ENCODE data around the gene FAIM. TPM values are rescaled to one million over a fixed set of nuclear protein-coding genes. Genes with fewer than 3 reads are reported as not detected.
"Not testable (repeated sequence)": the region's sequence is repeated elsewhere in the genome, so short reads cannot be mapped to it uniquely, and the experiment has no call there.

FAIM gene
- total RNA-seq, 1 experiment from 2014 or later = 15.0 TPM

DNA sequence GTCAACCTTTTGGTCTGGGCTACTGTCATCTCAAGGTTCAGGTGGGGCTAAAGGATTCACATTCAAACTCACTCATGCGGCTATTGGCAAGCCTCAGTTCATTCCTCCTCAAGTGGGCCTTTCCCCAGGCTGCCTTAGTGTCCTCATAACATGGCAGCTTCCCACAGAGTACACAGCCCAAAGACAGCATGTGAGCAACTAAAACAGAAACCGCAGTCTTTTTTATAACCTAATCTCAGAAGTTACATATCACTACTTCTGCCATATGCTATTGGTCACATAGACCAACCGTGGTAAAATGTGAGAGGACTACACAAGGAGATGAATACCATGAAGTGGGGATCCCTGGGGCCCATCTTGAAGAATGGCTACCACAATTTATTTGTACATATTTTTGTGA, 10.0 kb upstream of the FAIM start:
- no peak for DNase-seq (ENCODE audit: unreplicated experiment)
- H3K4me1 Mint-ChIP-seq (ENCODE audit: insufficient read depth, unreplicated experiment) = no peaks in the 10 kb centered on the region
- intact Hi-C loops (cut with micrococcal nuclease) = loop anchor here (10.0 kb wide), 2 partner anchors 236 to 414 kb away; partner anchors contain the start of genes ARMC8 and PIK3CB
- no TSS peak for BruUV-seq (replicated peaks)
- no peaks in the 10 kb centered on the region for H3K27me3 Mint-ChIP-seq (ENCODE audit: insufficient read depth, unreplicated experiment)
- peaks cover 12% of the 10 kb centered on the region for H3K36me3 Mint-ChIP-seq (ENCODE audit: insufficient read depth, unreplicated experiment)
- no peaks in the 10 kb centered on the region for H3K9me3 Mint-ChIP-seq (ENCODE audit: unreplicated experiment)
- POLR2A ChIA-PET = interaction anchor here (0.9 to 2.9 kb wide), 4 partner anchors 10 to 424 kb away, joined by 3 to 12 read pairs (median 6); partner anchors contain the start of genes DBR1 and FAIM
- no peak overlapping the region for H3K4me3 Mint-ChIP-seq (ENCODE audit: unreplicated experiment)
- H3K27ac Mint-ChIP-seq (ENCODE audit: low read depth, unreplicated experiment) = no peak overlapping the region
- CTCF ChIA-PET = interaction anchor here (0.6 to 13.5 kb wide), 4 partner anchors 11 to 323 kb away, joined by 3 to 364 read pairs (median 4); partner anchors contain the start of gene FAIM
- no peak for TF ChIP-seq CTCF (IDR thresholded peaks at IDR 0.05; ENCODE audit: unreplicated experiment)

GRCh38 chr3:138600100-138600745, 8.3 kb upstream of the FAIM start:
- Mint-ChIP-seq H3K27ac (ENCODE audit: low read depth, unreplicated experiment) (peak overlapping the region; percentile 28), H3K4me3 (ENCODE audit: unreplicated experiment) (no peak overlapping the region)
- intact Hi-C loops (cut with micrococcal nuclease) = no loop called here

GRCh38 chr3:138601661-138602060, 6.9 kb upstream of the FAIM start:
- H3K4me3 Mint-ChIP-seq (ENCODE audit: unreplicated experiment); intact Hi-C loops (cut with micrococcal nuclease); H3K9me3 Mint-ChIP-seq (ENCODE audit: unreplicated experiment); CTCF ChIA-PET; H3K27me3 Mint-ChIP-seq (ENCODE audit: insufficient read depth, unreplicated experiment); DNase-seq (ENCODE audit: unreplicated experiment); H3K27ac Mint-ChIP-seq (ENCODE audit: low read depth, unreplicated experiment); H3K4me1 Mint-ChIP-seq (ENCODE audit: insufficient read depth, unreplicated experiment); BruUV-seq (replicated peaks): not testable (repeated sequence)
- H3K36me3 Mint-ChIP-seq (ENCODE audit: insufficient read depth, unreplicated experiment) = peaks cover 12% of the 10 kb centered on the region
- POLR2A ChIA-PET = interaction anchor here (1.2 kb wide), 1 partner anchor 314 kb away, joined by 4 read pairs; no protein-coding TSS in a partner anchor

More at GRCh38 chr3:138600100-138600745, 8.3 kb upstream of the FAIM start:
- Mint-ChIP-seq H3K27me3 (ENCODE audit: insufficient read depth, unreplicated experiment) (no peaks in the 10 kb centered on the region), H3K36me3 (ENCODE audit: insufficient read depth, unreplicated experiment) (peaks cover 12% of the 10 kb centered on the region), H3K9me3 (ENCODE audit: unreplicated experiment) (no peaks in the 10 kb centered on the region), H3K4me1 (ENCODE audit: insufficient read depth, unreplicated experiment) (no peaks in the 10 kb centered on the region)
- no TSS peak for BruUV-seq (replicated peaks)
- DNase-seq (ENCODE audit: unreplicated experiment) = peak; percentile 4
- ChIA-PET POLR2A (interaction anchor here (1.2 to 2.9 kb wide), 2 partner anchors 9 to 316 kb away, joined by 4 to 12 read pairs; partner anchors contain the start of gene FAIM), CTCF (interaction anchor here (0.7 to 13.5 kb wide), 2 partner anchors 221 to 321 kb away, joined by 4 to 364 read pairs; no protein-coding TSS in a partner anchor)
- TF ChIP-seq CTCF (IDR thresholded peaks at IDR 0.05; ENCODE audit: unreplicated experiment) = no peak

- H3K9me3 Mint-ChIP-seq (ENCODE audit: unreplicated experiment); H3K27ac Mint-ChIP-seq (ENCODE audit: low read depth, unreplicated experiment); DNase-seq (ENCODE audit: unreplicated experiment); H3K27me3 Mint-ChIP-seq (ENCODE audit: insufficient read depth, unreplicated experiment); H3K4me1 Mint-ChIP-seq (ENCODE audit: insufficient read depth, unreplicated experiment); H3K4me3 Mint-ChIP-seq (ENCODE audit: unreplicated experiment); BruUV-seq (replicated peaks); POLR2A ChIA-PET; intact Hi-C loops (cut with micrococcal nuclease): not testable (repeated sequence)
- CTCF ChIA-PET = interaction anchor here (1.4 kb wide), 1 partner anchor 320 kb away, joined by 5 read pairs; no protein-coding TSS in a partner anchor
- H3K36me3 Mint-ChIP-seq (ENCODE audit: insufficient read depth, unreplicated experiment) = peaks cover 12% of the 10 kb centered on the region
These were observed 4.4 kb upstream of the FAIM start for GRCh38 chr3:138604106-138604595.

- Mint-ChIP-seq H3K4me1 (ENCODE audit: insufficient read depth, unreplicated experiment) (peaks cover 12% of the 10 kb centered on the region), H3K4me3 (ENCODE audit: unreplicated experiment) (peak overlapping the region; percentile 81), H3K36me3 (ENCODE audit: insufficient read depth, unreplicated experiment) (peaks cover 14% of the 10 kb centered on the region), H3K9me3 (ENCODE audit: unreplicated experiment) (no peaks in the 10 kb centered on the region), H3K27me3 (ENCODE audit: insufficient read depth, unreplicated experiment) (no peaks in the 10 kb centered on the region), H3K27ac (ENCODE audit: low read depth, unreplicated experiment) (peak overlapping the region; percentile 87)
- BruUV-seq (replicated peaks) = TSS peak; percentile 67
- POLR2A ChIA-PET = interaction anchor here (0.6 to 2.9 kb wide), 10 partner anchors 9 to 312 kb away, joined by 3 to 17 read pairs (median 4); partner anchors contain the start of gene CEP70
- no peak for TF ChIP-seq CTCF (IDR thresholded peaks at IDR 0.05; ENCODE audit: unreplicated experiment)
- CTCF ChIA-PET = interaction anchor here (0.6 to 1.7 kb wide), 4 partner anchors 12 to 306 kb away, joined by 3 to 9 read pairs (median 4); no protein-coding TSS in a partner anchor
- DNase-seq (ENCODE audit: unreplicated experiment) = no peak
- intact Hi-C loops (cut with micrococcal nuclease) = no loop called here
These were observed 1.3 kb downstream of the FAIM start for GRCh38 chr3:138609898-138610266.

Data from MCF 10A (cell line).